ENCODE data around the gene LDAH.
A peak's percentile ranks its signal among the peaks of the same experiment; 100 is the strongest.

Gene LDAH

GRCh38 chr2:20652141-20652540, 170.8 kb downstream of the LDAH start:
- no peak for DNase-seq (ENCODE audit: low spot score)

- no peak for DNase-seq (ENCODE audit: low spot score)
These were observed 171.2 kb downstream of the LDAH start for GRCh38 chr2:20651731-20652099.

- DNase-seq (ENCODE audit: low spot score): peak; percentile 99
These were observed 171.8 kb downstream of the LDAH start, which contains the start of gene HS1BP3 for GRCh38 chr2:20650877-20651730. Gene HS1BP3 (minus strand): TSS chr2:20651098. CDS start chr2:20651063, 35 bp downstream.

- peak; percentile 69 for DNase-seq (ENCODE audit: low spot score)
These were observed 172.5 kb downstream of the LDAH start for GRCh38 chr2:20650393-20650876.

GRCh38 chr2:20649976-20650375, 172.9 kb downstream of the LDAH start:
- no peak for DNase-seq (ENCODE audit: low spot score)

GRCh38 chr2:20649576-20649975, 173.3 kb downstream of the LDAH start:
- no peak for DNase-seq (ENCODE audit: low spot score)

- DNase-seq (ENCODE audit: low spot score): no peak
These were observed 174.1 kb downstream of the LDAH start for GRCh38 chr2:20648831-20649230.

- DNase-seq (ENCODE audit: low spot score): no peak
These were observed 174.7 kb downstream of the LDAH start for GRCh38 chr2:20648206-20648605.

- DNase-seq (ENCODE audit: low spot score): no peak
These were observed 175.2 kb downstream of the LDAH start for GRCh38 chr2:20647738-20648137.

GRCh38 chr2:20647211-20647610, 175.7 kb downstream of the LDAH start:
- no peak for DNase-seq (ENCODE audit: low spot score)

GRCh38 chr2:20646446-20646845, 176.5 kb downstream of the LDAH start:
- DNase-seq (ENCODE audit: low spot score): no peak

GRCh38 chr2:20645761-20646160, 177.1 kb downstream of the LDAH start:
- DNase-seq (ENCODE audit: low spot score): no peak

GRCh38 chr2:20645301-20645701, 177.6 kb downstream of the LDAH start:
- DNase-seq (ENCODE audit: low spot score): no peak

GRCh38 chr2:20643826-20644225, 179.1 kb downstream of the LDAH start:
- no peak for DNase-seq (ENCODE audit: low spot score)

- no peak for DNase-seq (ENCODE audit: low spot score)
These were observed 179.8 kb downstream of the LDAH start for GRCh38 chr2:20643060-20643459.

GRCh38 chr2:20642055-20642971, 180.6 kb downstream of the LDAH start:
- DNase-seq (ENCODE audit: low spot score): peak; percentile 93

- no peak for DNase-seq (ENCODE audit: low spot score)
These were observed 181.5 kb downstream of the LDAH start for GRCh38 chr2:20641123-20641985.

- DNase-seq (ENCODE audit: low spot score): no peak
These were observed 182.3 kb downstream of the LDAH start for GRCh38 chr2:20640411-20641122.

- no peak for DNase-seq (ENCODE audit: low spot score)
These were observed 184.1 kb downstream of the LDAH start for GRCh38 chr2:20638646-20639430.

- DNase-seq (ENCODE audit: low spot score): no peak
These were observed 184.9 kb downstream of the LDAH start for GRCh38 chr2:20638014-20638413.
